Measurements from ENCODE around the gene SOX5.

- TF ChIP-seq POLR2A (IDR thresholded peaks at IDR 0.05) (no peak), CTCF (IDR thresholded peaks at IDR 0.05) (no peak)
Measured at GRCh38 chr12:23482571-23482970, 466.9 kb downstream of the SOX5 start.
